Fibroblast of skin of scalp (primary cell): Measurements from ENCODE around the gene KIRREL1. TPM values are rescaled to one million over a fixed set of nuclear protein-coding genes. Genes with fewer than 3 reads are reported as not detected.
A peak's percentile ranks its signal among the peaks of the same experiment; 100 is the strongest.

Source experiments
- DNase-seq: peaks from one replicate; pipeline ENCODE4 v3.0.0-alpha.2; 2013
- polyA plus RNA-seq, 2 experiments: library from polyadenylated mRNA; unstranded; fragments of 120-200 nt; gene quantifications; one replicate each; pipeline ENCODE4 v1.2.1, GENCODE V29; 2013; ENCODE audit not compliant: insufficient read length in 2 of 2

The KIRREL1 gene
- polyA plus RNA-seq (2013, experiment 1 of 2; ENCODE audit: insufficient read length), result 98.4 TPM
- polyA plus RNA-seq (2013, experiment 2 of 2; ENCODE audit: insufficient read length), result 97.5 TPM

GRCh38 chr1:157993147-157993917 lies at the start of gene KIRREL1:
TSS of gene KIRREL1 (plus strand) at chr1:157993645. CDS start at chr1:157993677, 32 bp downstream.
- peak; percentile 85 for DNase-seq

GRCh38 chr1:157944663-157945280 lies 48.7 kb upstream of the KIRREL1 start:
- DNase-seq, result no peak

- DNase-seq, result peak; percentile 46
These were observed 45.0 kb upstream of the KIRREL1 start for GRCh38 chr1:157948312-157949073.

GRCh38 chr1:157949074-157949354 lies 44.4 kb upstream of the KIRREL1 start:
- no peak for DNase-seq

GRCh38 chr1:157951230-157951629 lies 42.2 kb upstream of the KIRREL1 start:
- no peak for DNase-seq

GRCh38 chr1:157952601-157953000 lies 40.8 kb upstream of the KIRREL1 start:
- DNase-seq, result no peak

GRCh38 chr1:157955221-157955620 lies 38.2 kb upstream of the KIRREL1 start:
- no peak for DNase-seq

- no peak for DNase-seq
These were observed 37.6 kb upstream of the KIRREL1 start for GRCh38 chr1:157955857-157956256.

GRCh38 chr1:157956732-157957131 lies 36.7 kb upstream of the KIRREL1 start:
- DNase-seq, result no peak

GRCh38 chr1:157958263-157958662 lies 35.2 kb upstream of the KIRREL1 start:
- no peak for DNase-seq

GRCh38 chr1:157959750-157960149 lies 33.7 kb upstream of the KIRREL1 start:
- DNase-seq, result no peak

GRCh38 chr1:157960773-157961172 lies 32.7 kb upstream of the KIRREL1 start:
- DNase-seq, result no peak

GRCh38 chr1:157961805-157962762 lies 31.4 kb upstream of the KIRREL1 start:
- DNase-seq, result peak; percentile 76

- peak; percentile 79 for DNase-seq
These were observed 29.7 kb upstream of the KIRREL1 start for GRCh38 chr1:157963713-157964112.

- DNase-seq, result no peak
These were observed 27.9 kb upstream of the KIRREL1 start for GRCh38 chr1:157965584-157965983.

- DNase-seq, result peak; percentile 56
These were observed 27.4 kb upstream of the KIRREL1 start for GRCh38 chr1:157966031-157966537.

GRCh38 chr1:157967205-157967604 lies 26.2 kb upstream of the KIRREL1 start:
- no peak for DNase-seq

- DNase-seq, result peak; percentile 60
These were observed 24.9 kb upstream of the KIRREL1 start for GRCh38 chr1:157968508-157968907.

GRCh38 chr1:157968946-157969345 lies 24.5 kb upstream of the KIRREL1 start:
- DNase-seq, result peak; percentile 88

GRCh38 chr1:157969697-157970485 lies 23.6 kb upstream of the KIRREL1 start:
- DNase-seq, result peak; percentile 81

- no peak for DNase-seq
These were observed 21.7 kb upstream of the KIRREL1 start for GRCh38 chr1:157971769-157972168.
